DMS79 treated with DMSO at 0.1 percent for 48 hours (cell line): ENCODE data around the gene MBLAC1.

Experiments used
- DNase-seq: peaks from one replicate; lab custom pipeline; 2025; lab: John Stamatoyannopoulos, UW

The MBLAC1 gene

DNA sequence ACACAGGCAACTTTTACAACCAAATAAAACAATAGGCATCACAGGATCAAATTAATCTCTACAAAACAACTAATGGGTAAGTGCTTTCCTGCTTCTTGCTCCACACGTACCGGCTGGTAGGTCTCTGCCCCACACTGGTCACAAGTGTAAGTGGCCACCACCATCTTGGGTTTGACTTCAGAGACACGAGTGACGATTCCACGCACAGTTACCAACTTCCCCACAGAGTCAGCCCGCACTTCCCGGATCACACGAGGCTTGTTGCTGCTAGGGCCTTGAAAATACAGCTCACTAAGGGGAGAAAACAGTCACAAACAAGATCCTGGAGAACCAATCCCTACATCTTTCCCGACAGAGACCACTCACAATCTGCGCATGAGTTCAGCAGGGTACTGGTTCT, 27.9 kb upstream of the MBLAC1 start:
- no peak for DNase-seq

DNA sequence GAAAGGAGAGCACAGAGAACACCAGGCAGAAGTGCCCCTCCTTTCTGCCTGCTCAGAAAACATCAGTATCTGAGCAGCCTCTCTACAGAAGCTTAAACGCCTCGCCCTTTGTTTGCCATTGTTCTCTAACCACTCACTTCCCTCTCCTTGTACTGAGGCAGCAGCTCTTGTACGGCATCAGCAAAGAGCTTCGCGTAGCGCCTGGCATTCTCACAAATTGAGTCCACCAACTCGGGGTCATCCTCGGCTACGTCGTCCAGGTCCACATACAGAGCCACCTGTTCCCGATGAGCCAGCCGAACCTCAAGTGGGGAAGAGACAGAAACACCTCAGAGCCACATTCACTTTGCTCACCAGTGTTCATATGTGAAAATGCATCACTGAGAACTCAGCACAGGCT, 27.3 kb upstream of the MBLAC1 start:
- no peak for DNase-seq

DNA sequence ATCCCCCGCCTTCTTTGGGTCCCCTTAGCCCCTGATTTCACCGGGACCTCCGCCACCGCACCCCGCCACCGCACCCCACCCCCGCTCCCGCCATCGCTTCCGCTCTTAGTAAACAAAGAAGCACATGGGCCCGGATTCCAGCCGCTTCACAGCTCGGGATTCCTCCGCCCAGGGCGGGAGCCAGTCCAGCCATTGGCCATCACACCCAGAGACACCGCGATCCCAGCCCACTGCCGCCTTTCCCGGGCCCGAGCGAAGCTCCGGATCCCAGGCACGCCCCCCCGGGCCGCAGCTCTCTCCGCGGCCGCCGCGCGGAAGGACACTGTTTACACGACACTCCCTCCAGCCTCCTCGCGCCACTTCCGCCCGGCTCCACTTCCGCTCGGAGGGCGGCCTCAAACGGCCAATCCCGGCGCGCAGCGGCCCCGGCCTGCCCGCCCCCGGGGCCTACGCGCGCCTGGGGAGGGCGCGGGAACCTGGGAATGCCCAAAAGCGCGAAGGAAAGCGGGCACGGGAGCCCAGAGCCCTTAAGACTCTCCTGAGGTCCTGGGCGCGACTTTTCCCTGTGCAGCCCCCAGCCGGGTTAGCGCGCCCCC, 26.2 kb upstream of the MBLAC1 start:
- DNase-seq, result peak; percentile 88

DNA sequence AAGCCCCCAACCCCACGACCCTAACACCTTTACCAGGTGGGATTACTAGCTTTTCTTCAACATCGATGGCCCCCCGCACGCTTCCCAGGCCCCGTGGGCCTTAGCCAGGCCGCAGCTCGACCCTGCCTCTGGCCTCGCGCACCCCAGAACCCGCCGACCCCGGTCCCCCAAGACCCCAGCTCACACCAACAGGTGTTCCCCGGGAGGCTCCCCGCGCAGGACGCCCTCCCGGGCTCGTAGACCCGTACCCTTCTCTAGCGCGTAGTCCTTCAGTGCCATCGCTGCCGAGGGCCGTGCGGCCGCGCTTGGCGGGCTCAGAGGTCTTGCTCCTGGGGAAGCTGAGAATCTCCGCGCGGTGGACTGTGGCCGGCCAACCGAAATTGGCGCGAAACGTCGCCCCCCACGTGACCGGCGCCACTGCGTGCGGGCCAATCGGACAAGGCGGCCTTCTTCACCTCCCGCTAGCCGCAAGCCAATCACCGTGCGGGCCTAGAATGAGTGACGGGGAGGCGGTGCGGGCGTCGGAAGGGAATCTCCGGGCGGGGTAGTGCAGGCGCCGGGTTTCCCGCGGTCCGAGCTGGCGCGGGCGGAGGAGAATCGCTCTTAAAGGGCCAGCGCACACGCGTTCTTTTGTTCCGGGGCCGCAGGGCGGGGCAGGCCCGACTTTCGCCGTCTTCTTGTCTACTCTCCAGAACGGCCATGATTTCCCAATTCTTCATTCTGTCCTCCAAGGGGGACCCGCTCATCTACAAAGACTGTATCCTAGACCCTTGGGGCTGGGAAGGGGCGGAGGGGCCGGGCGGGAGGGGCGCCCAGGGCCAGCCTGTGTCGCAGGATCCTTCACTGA, 25.5 kb upstream of the MBLAC1 start, which contains the start of the genes AP4M1 and MCM7:
TSS of gene AP4M1 (plus strand) at position 628 of the 847 bp plus-strand sequence. CDS start at position 700, 72 bp downstream.
TSS of gene MCM7 (minus strand) at position 382 of the 847 bp plus-strand sequence. CDS start at position 279, 103 bp downstream.
- peak; percentile 98 for DNase-seq

DNA sequence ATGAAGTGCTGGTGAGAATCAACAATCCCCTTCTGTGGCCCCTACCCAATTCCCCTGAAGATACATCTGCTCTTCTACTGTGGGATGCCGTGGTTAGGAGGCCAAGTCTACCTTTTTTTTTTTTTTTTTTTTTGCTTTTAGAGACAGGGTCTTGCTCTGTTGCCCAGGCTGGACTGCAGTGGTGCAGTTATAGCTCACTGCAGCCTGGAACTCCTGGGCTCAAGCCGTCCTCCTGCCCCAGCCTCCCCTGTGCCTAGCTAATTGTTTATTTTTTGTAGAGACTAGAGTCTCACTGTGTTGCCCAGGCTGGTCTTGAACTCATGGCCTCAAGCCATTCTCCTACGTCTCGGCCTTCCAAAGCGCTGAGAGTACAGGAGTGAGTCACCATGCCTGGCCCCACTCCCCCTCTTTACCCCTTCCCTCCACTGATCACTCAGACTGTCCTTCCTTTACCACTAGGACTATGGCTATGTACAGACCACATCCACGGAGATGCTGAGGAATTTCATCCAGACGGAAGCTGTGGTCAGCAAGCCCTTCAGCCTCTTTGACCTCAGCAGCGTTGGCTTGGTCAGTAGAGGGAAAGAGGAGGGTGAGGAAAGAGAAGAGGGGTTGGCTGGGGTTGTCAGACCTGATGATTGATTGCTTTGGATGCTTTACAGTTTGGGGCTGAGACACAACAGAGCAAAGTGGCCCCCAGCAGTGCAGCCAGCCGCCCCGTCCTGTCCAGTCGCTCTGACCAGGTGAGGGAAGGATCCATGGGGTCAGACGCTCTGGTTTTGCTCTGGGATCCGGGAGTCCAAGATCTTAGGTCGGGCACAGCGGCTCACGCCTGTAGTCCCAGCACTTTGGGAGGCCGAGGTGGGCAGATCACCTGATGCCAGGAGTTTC, 23.6 kb upstream of the MBLAC1 start:
- no peak for DNase-seq

DNA sequence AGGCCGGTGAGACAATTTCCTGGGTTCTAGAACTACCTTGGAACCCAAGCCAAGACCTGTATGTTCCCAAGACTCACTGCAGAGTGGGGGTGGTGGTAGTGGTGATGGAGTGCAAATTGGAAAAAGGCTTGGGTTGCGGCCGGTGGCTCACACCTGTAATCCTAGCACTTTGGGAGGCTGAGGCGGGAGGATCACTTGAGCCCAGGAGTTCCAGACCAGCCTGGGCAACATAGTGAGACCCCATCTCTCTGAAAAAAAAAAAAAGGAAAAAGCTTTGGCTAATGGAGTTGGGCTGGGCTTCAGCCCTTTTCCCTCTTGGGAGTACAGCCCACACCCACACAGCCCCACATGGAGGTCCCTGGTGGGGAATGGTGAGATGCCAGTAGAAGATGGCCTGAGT, 21.2 kb upstream of the MBLAC1 start:
- DNase-seq, result no peak

DNA sequence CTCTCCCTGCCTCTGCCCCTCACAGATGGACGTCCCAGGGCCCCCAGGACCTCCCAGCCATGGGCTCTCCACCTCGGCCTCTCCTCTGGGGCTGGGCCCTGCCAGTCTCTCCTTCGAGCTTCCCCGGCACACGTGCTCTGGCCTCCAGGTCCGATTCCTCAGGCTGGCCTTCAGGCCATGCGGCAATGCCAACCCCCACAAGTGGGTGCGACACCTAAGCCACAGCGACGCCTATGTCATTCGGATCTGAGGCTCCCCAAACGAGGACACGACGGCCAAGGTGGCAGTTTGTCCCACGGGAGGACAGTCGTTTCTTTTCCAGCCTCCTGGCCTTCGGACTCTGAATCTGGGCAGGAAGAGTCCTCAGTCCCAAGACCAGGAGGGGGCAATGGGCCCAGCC, 20.1 kb upstream of the MBLAC1 start:
- DNase-seq, result no peak

DNA sequence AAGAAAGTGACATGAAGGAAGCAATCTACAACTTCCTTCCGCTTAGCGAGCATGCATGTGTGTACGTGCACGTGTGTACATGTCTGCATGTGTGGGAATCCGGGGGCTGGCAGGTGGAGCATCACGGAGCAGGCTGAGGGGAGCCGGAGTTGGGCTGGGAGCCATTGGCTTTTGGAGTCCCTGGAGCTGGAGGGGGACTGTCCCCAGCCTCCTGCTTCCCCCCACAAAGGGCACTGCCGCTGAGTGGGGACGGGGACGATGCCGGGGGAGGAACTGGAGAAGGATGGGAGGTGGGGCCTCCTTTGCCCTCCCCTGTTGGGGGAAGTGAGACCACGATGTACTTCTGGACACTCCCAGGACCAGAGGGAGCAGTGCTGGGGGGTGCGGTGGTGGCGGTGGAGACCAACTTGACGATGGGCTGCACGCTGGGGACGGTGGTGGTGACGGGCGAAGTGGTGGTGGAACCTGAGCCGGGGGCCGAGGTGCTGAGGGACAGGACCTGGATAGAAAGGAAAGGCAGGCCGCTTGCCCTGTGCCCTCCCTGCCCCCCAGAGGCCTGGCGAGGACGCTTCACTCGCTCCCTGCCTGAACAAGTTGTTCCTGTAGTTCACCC, 19.5 kb upstream of the MBLAC1 start:
- no peak for DNase-seq

DNA sequence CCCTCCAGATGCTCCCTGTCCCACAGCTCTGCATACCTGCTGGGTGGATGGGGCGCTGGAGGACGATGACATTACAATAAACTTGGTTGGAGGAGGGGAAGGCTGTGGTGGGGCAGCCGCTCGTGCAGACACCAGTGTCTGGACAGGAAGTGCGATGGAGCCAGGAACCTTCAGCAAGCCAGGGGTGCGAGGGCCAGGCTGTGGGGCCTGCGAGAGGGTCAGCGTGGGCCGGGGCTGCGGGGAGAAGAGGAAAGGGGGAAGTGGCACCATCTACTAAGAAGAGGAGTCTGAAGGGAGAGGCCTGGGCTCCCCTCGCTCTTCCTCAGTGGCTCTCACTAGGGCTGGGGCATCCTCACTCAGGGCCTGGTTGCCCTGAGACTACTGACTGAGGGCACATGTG, 18.9 kb upstream of the MBLAC1 start:
- no peak for DNase-seq

DNA sequence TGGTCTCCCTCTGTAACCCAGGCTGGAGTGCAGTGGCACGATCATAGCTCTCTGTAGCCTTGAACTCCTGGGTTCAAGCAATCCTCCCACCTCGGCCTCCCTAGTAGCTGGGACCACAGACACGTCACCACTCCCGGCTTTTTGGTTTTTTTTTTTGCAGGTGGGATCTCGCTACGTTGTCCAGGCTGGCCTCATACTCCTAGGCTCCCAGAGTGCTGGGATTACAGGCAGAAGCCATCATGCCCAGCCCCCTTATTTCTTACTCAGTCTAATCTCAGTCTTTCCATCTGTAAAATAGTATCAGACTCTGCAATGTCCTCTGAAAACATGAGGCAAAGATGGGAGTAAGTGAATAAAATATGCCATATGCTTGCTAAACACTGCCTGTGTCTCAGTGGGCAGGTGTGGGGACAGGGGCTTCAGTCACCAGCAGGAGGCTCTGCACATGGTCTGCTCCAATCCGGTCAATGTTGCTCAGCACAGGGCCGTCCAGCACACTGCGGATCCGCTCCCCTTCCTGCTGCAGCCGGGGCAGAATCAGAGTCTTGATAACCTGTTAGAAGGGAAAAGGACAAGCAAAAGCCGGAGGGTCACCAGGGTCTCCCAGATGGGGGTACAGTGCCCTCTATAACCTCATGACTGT, 17.1 kb upstream of the MBLAC1 start:
- DNase-seq, result no peak

DNA sequence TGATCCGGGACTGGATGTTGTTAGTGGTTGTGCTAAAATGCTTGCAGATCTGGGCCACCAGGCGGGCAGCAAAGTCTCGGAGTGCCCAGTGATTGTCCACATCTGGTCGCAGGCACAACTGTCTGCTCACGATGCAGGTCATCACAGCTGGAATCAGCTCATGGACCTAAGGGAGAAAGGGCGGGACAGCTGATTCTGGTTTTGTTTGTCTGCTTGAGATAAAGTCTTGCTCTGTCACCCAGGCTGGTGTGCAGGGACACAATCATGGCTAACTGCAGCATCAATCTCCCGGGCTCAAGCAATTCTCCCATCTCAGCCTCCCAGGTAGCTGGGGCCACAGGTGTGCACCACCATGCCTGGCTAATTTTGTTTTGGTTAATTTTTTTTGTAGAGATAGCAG, 15.6 kb upstream of the MBLAC1 start:
- DNase-seq, result no peak

DNA sequence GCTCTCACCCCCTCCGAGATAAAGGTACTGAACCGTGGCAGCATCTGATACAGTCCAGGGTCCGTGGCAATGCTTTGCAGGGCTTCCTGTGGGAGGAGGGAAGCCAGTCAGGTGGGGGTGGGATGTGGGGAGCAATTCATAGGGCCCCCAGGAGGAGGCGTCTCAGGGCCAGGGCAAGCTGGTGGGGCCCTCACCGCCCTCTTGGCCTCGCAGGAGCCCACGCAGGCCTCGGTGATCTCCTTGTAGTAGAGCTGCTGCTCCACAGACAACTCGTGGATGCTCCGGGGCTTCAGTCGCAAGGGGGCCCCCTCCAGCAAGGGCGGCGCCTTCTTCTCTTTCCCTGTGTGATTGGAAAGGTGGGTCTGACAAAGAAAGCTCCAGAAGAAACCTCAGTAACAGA, 14.9 kb upstream of the MBLAC1 start:
- no peak for DNase-seq

DNA sequence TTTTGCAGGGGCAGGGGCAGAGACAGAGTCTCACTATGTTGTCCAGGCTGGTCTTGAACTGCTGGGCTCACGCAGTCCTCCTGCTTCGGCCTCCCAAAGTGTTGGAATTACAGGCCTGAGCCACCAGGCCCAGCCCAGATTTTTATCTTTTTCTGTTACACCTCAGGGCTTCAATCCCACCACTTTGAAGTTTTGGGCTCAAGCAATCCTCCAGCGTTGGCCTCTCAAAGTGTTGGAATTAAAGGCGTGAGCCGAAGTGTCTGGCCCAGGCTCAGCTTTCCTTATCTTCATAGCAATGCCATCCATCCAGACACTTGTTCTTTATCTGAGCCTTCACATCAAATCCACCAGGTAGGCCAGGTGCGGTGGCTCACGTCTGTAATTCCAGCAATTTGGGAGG, 11.7 kb upstream of the MBLAC1 start:
- no peak for DNase-seq

DNA sequence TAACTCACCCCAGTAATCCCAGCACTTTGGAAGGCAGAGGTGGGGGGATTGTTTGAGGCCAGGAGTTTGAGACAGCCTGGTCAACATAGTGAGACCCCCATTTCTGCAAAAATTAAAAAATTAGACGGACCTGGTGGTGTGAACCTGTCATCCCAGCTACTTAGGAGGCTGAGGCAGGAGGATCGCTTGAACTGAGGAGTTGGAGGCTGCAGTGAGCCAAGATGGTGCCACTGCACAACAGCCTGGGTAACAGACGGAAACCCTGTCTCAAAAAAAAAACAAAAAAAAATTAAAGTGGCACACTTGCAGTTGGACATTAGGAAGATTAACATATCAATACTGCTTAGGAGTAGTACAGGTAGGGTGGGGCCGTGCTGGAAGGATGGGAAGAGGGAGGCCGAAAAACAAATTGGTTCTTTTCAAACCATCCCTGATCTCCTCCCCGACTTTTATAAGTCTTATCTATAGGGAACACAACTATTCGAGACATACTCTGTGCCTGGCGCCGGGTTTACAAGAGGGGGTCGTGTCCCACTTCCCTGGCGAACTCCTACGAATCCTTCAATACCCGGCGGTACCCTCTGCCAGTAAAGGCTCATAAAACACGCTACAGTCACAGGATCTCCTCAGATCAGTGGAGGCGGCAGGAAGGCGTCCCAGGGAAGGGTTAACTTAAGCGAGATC, 8.2 kb upstream of the MBLAC1 start:
- DNase-seq, result no peak

DNA sequence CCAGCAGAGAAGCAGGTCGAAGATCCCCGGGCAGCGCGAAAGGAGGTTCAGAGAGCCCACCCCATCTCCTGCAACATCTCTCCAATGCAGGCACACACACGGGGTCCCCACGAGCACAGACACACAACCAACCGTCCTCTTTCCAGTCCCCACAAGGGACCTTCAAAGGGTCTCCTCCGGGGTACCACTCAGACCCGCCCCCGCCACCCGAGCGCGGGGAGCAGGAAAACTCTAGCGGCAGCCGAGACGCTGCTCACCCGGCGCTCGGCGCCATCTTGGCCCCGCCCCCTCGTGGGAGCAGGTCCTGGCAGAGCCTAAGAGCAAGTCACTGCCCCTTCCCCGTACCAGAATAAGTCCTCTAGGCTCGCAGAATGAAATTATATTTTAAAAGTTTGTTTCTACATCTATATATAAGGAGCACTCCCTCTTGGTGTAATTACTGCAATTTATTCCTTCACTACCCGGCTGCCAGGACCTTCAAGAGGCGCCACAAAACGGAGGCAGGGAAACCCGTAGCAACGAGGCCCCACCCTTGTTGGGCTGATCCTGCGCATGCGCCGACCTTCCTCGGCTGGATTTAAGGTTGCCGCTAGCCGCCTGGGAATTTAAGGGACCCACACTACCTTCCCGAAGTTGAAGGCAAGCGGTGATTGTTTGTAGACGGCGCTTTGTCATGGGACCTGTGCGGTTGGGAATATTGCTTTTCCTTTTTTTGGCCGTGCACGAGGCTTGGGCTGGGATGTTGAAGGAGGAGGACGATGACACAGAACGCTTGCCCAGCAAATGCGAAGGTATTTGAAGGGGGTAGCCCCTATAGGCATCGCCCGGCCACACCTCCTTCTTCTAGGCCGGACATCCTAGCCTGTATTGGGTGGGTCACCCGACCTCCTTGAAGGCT, 7.4 kb upstream of the MBLAC1 start, which contains the start of the genes CNPY4 and TAF6:
TSS of gene CNPY4 (plus strand) at position 563 of the 898 bp plus-strand sequence. CDS start at position 674, 111 bp downstream.
TSS of gene TAF6 (minus strand) at position 287 of the 898 bp plus-strand sequence. CDS start 5,149 bp downstream, outside the sequence.
- DNase-seq, result peak; percentile 91

DNA sequence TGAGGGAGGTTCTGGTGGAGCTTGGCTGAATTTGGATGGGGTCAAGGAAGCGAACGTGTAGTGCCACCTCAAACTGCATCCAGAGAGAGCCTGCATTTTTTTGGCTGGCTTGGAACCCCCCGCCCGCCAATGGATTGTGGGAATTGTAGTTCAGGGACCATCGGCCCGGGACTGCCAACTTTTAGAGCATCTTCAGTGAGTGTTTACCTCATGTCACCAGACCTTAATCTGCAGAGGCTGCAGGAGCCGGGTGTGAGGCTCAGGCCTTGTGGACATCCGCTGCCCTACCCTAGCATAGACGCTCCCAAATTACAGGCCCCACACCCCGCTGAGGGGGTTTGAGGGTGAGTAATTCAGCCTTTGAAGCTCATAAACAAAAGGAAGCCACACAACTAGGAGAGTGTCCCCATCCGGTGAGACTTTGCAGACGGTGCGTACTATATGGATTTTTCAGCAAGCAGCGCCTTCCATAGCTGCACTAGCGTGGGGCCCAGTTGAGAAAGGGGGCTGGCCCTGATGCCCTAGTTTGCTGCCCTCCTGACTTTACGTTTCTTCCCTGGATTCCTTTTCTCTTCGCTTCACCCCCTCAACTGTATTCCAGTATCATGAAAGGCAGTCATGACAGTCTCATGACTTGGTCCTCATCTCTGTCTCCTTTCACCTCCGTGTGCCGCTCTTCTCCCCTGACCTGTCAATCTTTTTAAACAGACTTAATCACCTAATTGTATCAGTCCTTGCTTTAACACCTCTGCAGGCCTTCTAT, 6.6 kb upstream of the MBLAC1 start:
- DNase-seq, result peak; percentile 69

DNA sequence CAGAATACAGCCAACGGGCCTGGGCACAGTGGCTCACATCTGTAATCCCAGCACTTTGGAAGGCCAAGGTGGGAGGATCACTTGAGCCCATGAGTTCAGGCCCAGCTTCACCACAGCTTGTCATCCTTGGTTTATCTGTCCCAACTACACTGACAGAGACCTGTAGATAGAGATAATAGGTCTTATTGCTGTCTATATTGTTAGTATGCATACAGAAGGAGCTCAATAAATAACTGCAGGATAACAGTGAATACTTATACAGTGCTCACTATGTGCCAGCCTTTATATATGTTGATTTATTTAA, 6.1 kb upstream of the MBLAC1 start:
- no peak for DNase-seq

DNA sequence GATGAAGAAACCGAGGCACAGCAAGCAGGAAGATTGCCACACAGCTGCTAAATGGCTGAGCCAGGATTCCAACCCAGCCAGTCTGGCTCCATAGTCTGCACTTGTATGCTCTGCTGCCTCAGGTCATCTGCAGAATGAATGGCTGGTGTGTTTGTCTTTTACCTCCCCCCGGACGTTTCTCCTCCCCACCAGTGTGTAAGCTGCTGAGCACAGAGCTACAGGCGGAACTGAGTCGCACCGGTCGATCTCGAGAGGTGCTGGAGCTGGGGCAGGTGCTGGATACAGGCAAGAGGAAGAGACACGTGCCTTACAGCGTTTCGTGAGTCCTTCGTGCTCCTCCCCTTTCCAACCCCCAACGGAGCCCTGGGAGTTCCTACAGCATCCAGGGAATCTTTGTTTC, 4.7 kb upstream of the MBLAC1 start:
- DNase-seq, result peak; percentile 43

DNA sequence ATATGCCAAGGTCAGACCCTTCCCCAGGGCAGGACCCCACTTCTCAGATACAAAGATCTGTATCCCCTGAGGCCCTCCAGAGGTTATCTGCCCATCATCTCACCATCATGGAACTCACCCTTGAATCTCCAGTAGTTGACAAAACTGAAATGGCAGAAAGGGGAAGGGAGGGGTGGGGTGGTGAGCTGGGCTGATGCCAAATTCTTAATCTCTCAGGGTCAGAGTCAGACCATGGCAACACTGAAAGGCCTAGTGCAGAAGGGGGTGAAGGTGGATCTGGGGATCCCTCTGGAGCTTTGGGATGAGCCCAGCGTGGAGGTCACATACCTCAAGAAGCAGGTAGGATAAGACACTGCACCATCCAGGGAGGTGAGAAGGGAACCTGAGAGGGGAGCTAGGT, 4.2 kb upstream of the MBLAC1 start:
- DNase-seq, result no peak
